M059J (cell line): ENCODE results near the gene EHBP1. TPM values are rescaled to one million over a fixed set of nuclear protein-coding genes. Genes with fewer than 3 reads are reported as not detected.
"Not testable (repeated sequence)": the region's sequence is repeated elsewhere in the genome, so short reads cannot be mapped to it uniquely, and the experiment has no call there.

ENCODE experiments used
- DNase-seq: peaks from one replicate; pipeline ENCODE4 v3.0.0-alpha.2; 2012; ENCODE audit warnings: low read depth
- total RNA-seq: library from RNA; depleted of rRNA; stranded (reverse); fragments of >200 nt; shearing (Covaris generic); gene quantifications from 2 replicates; pipeline ENCODE4 v1.2.3, GENCODE V29; 2014

EHBP1 gene
- total RNA-seq, 1 experiment from 2014 or later = 50.2 TPM

DNA sequence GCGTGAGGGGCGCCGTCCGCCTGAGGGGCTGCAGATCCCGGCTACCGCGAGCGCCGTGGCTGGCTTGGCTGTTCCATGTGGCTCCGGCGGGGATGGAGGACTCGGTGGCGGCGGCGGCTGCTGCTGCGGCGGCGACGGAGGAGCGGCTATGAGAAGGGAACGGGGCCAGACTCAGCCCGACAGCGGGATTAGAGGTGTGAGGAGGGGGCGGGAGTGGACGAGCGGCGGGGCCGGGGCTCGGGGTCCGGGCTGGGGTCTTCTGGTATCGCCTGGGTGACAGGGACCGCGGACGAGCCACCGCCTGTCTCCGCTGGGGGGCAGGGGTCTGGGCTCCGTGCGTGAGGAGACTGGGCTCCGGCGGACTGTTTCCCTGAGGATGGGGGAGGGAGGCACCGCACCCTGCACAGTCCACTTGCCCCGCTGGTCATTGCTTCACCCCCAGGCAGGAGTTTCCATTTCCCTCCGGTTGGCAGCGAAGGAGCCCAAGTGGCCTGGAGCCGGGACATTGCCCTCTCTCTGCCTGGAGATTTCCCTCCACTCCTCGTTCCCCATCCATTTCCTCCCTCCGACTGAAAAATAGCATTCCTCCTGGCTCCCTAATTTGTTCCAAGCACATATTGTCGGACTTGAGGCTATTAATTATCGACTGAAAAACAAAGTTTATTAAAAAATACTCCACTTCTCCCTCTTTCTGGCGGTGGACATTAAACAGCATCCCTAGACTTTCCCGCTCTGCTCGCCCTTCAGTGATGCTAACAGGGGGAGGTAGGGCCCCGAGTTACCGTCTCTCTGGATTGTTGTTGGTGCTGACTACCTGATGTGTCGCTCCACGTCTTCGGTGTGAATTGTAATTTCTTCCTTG, 577 bp downstream of the EHBP1 start:
- peak; percentile 68 for DNase-seq

DNA sequence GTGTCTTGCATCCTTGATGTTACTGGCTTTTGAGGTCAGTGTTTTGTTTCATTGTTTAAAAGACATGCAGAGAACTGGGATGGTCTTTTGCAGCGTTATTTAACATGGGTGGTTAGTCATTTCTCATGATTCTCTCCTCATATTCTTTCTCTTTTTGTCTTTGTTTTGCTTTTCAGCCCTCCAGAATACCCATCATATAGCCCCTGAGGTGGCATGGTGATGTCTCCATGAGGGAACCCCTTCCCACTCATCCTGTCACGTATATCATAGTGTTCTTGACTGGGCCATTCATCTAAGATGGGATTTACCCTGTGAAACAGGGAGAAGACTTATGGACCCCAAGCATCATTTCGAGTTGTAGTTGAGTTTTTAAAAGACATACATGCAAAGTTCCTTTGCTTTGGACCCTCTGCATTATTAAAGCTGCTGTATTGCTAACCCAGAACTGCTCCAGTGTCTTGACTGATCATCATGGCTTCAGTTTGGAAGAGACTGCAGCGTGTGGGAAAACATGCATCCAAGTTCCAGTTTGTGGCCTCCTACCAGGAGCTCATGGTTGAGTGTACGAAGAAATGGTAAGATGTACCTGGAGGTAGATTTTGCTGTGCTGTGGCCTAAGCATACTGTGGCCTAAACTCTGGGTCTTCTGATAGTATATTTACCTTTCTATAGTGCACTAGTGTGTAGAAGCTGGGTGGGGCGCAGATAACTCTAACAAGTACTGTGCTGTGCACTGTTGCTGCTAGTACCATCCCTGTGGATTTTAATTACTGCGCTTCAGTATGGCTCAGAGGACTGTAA, 1.4 kb downstream of the EHBP1 start:
- no peak for DNase-seq

DNA sequence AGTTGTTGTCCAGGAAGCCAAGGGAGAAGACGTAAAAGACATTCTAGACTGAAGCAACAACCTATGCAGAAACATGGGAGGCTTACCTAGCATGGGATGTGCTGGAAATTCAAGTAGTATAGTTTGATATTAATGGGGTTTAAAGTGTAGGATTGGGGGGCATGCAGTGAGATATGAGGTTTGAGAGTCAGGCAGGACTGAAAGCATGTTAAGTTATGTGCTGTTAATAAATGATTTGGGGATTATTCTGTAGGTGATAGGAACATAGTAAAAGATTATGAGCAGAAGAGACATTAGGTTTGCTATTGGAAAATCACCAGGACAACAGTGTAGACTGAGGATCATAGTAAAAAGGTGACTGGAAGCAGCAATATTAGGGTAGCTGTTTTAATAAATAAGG, 3.2 kb downstream of the EHBP1 start:
- no peak for DNase-seq

DNA sequence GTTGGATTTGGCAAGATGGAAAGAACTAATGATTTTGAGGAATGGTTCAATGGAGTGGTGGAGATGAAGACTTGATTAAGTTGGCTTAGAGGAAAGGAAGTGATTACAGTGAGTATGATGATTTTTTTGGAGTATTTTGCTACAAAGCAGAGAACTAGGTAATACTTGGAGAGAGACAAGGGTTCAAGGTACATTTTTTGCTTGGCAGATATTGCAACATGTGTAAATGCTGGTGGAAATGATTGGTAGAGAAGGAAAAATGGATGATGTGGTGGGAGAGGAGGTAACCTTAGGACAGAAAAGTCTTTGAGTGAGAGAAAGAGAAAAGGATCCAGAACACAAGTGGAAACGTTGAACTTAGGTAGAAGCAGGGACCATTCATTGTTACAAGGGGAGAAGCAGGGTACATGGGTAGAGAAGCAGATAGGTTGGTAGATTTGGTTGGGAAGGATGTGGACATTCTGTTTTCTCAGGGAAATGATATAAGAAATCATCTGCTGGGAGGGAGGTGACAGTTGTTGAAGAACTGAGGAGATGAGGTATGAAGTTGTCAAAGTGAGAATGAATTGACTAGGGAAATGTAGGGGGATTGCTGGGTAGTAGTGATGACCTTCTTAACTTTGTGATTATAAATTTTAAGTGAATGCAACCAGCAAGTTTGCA, 6.5 kb downstream of the EHBP1 start:
- no peak for DNase-seq

DNA sequence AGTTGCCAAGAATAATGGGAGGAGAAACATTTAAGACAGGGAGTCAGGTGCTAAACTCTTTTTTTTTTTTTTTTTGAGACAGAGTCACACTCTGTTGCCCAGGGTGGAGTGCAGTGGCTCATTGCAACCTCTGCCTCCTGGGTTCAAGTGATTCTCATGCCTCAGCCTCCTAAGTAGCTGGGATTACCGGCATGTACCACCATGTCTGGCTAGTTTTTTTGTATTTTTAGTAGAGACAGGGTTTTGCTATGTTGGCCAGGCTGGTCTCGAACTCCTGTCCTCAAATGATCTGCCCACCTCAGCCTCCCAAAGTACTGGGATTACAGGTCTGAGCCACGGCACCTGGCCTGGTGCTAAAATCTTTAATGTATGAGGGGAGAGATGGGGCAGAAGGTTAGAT, 7.7 kb downstream of the EHBP1 start:
- not testable (repeated sequence) for DNase-seq

DNA sequence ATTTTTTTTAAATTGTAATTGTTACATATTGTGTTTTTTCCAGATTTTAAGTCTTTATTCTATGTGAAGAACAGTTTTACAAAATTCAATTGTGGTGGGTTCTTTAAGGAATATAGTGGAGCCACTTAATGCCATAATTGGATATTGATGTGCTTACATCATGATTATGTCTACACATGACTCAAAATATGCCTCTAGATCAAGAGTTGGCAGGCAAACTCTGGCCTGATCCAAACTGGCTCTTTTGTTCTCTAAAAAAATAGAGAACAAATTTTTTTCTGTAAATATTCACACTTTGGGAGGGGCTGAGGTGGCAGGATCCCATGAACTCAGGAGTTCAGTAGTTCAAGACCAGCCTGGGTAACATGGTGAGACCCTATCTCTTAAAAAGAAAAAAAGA, 8.3 kb downstream of the EHBP1 start:
- DNase-seq = no peak

DNA sequence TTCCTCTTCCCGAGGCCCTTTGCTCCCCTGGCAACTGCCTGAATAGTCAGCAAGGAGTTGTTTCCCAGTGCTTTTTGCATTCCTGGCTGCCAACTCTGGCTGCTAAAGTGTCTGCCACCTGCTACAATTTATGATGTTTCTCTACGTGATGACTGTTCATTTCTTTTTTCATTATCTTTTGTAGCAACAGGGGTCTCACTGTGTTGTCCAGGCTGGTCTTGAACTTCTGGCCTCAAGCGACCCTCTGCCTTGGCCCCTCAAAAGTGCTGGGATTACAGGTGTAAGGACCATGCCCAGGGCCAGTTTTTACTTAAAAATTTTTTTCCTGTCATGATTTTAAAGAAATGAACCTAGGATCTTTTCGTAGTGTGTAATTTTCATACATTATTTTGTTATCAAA, 11.3 kb downstream of the EHBP1 start:
- no peak for DNase-seq

DNA sequence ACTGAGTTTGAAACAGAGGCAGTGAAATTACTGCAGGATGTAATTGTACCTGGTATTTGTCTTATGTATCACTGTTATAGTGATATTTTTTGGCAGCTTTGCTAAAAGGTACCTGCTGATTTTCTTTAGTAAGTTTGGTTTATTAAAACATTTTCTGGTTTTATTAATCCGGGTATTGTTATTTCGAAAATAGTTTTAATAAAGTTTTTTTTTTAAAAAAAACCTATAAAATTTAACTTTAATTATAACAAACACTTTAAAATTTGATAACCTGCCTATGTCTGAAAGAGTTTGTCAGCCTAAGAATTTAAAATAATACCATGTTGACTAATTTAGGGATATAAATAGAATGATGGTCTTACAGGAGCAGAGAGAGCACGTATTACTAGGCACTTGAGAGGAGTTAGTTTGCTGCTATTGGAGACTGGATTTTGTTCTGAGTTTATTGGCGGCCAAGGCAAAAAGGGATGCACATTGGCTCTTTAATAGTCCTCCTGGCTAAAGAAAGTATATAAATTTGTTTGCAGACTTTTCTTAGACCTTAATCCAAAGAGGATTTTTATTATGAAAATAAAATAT, 12.1 kb downstream of the EHBP1 start:
- DNase-seq = no peak

DNA sequence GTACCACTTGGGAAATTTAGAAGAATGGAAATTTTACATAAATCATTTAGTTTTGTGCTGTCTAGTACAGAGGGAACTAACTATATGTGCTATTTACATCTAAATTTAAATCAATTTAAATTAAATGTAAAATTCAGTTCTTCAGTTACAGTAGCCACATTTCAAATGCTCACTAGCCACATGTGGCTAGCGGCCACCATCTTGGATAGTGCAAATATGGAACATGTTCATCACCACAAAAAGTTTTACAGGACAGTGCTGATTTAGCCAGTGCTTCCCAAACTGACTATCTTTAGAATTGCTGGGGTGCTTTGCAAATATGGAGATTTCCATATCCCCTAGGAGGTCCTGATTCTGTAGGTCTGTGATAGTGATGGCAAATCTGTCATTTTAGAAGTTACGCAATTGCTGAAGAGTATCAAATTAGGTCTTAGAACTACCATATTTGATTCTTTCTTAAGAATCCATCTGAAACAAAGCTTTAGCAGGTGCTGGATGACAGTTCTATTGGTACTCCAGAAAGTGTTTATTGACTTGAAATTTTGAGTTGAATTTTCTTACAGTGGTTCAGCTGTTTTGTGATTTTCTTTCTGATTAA, 12.8 kb downstream of the EHBP1 start:
- no peak for DNase-seq

DNA sequence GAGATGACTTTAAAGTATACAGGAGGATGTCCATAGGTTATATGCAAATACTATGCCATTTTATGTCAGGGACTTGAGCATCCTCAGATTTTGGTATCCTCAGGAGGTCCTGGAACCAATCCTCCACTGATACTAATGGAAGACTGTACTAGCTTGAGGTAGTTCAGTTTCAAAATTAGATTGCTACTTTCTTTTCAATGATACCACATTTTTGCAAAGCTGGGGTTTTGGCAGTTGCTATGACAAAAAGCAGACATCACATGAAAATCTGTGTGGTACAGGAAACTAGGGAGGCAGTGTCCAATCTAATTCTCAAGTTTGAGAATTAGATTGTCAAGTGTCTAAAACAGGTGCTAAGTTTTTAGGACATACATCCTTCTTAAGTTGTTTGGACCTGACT, 14.2 kb downstream of the EHBP1 start:
- no peak for DNase-seq

DNA sequence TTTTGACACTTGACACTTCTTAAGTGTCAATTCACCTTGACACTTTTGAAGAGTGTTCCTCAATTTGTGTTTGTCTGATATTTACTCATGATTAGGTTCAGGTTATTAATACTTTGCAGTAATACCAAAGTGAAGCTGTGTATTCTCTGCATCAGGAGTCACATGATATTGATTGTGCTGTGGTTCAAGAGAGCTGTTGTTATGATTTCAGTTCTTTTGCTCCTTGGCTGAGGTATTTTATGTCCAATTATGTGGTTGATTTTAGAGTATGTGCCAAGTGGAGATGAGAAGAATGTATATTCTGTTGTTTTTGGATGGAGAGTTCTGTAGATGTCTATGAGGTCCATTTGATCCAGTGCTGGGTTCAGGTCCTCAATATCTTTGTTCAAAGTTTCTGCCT, 17.2 kb downstream of the EHBP1 start:
- no peak for DNase-seq

DNA sequence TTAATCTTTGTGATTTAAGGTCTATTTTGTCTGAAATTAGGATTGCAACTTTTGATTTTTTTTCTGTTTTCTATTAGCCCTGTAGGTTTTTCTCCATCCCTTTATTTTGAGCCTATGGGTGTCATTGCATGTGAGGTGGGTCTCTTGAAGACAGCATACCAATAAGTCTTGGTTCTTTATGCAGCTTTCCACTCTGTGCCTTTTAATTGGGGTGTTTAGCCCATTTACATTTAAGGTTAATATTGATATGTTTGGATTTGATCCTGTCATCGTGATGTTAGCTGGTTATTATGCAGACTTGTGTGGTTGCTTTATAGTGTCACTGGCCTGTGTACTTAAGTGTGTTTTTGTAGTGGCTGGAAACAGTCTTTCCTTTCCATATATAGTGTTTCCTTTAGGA, 17.7 kb downstream of the EHBP1 start:
- no peak for DNase-seq

DNA sequence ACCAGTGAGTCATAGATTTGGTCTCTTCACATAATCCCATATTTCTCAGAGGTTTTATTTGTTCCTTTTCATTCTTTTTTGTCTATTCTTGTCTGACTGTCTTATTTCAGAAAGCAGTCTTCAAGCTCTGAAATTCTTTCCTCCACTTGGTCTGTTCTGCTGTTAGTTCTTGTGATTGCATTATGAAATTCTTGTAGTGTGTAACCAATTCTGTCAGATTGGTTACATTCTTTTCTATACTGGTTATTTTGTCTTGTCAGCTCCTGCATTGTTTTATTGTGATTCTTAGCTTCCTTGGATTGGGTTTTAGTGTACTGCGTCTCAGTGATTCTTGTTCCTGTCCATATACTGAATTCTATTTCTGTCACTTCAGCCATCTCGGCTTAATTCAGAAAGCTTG, 18.6 kb downstream of the EHBP1 start:
- no peak for DNase-seq

DNA sequence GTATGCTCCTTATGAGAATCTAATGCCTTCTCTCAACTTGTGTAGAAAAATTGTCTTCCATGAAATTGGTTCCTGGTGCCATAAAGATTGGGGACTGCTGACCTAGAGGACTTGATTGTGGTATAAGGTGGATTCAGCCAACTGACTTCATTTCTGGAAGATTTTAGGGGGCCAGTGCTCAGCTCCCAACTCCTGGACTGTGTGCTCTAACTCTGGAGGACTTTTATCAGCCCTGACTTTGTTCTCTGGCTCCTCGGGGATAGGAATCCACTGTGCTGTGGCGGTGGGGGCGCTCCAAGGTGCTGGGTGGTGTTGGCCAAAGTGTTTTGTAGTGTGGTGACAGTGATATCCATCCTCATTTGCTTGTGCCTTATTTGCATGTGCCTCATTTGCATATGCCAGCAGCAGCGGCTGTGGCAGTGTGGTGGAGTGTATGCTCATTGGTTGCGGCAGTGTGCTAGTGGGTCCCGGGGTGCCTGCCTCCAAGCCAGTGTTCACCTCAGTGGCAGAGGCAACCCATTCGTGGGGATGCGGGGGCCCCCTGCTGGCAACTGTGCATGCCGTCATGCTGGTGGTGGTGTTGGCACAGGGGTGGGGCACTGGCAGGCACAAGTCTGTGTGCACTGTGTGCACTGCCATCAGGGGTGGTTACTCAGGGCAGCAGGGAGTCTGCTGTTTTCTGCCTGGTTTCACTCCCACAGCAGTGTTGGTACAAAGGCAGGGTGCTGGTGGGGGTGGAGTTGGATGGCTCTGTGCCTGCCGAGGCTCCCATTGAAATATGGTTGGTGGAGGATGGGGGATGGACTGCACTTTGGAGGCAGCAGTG, 19.6 kb downstream of the EHBP1 start:
- peak; percentile 24 for DNase-seq

DNA sequence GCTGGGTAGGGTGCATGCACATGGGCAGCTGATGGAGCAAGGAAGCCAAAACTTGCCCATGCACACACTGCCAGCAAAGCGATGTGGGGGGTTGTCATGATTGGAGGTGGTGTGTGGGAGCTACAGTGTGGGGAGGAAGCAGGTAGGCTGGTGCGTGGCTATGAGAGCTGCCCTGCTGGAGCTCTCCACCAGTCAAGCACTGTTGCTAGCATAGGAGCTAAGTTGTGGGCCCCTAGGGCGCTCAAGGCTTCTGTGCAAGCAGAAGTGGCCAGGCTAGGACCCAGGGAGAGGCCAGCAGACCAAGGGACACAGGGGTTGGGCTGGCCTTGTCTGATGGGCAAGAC, 20.2 kb downstream of the EHBP1 start:
- DNase-seq = no peak

DNA sequence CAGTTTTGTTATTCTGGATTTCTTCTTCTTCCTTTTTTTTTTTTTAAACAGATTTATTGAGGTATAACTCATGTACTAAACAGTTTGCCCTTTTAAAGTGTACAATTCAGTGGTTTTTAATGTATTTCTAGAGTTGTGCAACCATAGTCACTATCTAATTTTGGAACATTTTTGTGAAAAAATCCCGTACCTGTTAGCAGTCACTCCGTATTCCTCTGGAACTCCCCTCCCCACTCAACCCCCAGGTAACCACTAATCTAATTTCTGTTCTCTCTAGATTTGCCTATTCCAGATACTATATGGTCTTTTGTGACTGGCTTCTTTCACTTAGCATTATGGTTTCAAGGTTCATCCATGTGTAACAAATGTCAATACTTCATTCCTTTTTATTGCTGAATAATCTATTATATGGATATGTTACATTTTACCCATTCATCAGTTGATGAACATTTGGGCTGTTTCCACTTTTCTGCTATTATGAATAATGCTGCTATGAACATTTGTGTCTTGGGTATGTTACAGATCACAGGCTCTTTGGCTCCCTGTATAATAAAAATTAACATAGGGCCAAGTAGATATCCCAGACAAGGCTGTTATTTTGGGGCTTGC, 21.9 kb downstream of the EHBP1 start:
- DNase-seq = no peak

DNA sequence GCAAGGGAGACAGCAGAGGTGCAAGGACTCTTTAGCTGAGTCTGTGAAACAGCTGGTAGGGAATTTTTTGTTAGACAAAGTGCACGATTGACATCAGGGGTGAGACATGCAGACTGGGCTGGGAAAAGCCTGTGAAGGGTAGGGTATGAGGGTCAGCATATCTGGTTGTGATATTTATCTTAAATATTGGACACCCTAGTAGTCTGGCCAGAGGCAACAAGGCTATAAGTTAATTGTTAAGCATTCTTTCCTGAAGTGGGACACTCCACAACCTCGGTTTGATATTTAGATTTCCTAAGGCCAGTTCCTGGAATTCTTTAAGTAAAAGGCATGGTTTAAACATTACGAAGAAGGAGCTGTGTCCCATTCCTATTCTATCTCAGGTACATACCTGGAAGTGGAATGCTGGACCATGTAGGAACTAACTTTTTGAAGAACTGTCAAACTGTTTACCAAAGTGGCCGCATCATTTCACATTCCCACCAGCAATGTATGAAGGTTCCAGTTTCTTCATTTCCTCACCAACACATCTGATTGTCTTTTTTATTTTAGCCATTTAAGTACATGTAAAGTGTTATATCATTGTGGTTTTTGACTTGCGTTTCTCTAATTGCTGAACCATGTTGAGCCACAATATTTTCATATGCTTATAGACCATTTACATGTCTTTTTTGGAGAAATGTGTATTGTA, 22.5 kb downstream of the EHBP1 start:
- no peak for DNase-seq

DNA sequence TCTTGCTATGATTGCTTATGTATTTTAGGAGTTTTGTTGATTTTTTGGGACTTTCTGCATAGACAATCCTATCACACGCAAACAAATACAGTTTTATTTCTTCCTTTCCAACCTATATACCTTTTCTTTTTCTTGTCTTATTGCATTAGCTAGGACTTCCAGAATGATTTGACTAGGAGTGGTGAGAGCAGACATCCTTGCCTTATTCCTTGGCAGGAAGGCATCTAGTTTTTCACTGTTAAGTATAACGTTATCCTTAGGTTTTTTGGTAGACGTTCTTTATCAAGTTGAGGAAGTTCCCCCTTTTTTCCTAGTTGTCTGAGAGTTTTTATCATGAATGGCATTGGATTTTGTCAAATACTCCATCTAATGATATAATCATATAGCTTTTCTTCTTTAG, 25.8 kb downstream of the EHBP1 start:
- no peak for DNase-seq

DNA sequence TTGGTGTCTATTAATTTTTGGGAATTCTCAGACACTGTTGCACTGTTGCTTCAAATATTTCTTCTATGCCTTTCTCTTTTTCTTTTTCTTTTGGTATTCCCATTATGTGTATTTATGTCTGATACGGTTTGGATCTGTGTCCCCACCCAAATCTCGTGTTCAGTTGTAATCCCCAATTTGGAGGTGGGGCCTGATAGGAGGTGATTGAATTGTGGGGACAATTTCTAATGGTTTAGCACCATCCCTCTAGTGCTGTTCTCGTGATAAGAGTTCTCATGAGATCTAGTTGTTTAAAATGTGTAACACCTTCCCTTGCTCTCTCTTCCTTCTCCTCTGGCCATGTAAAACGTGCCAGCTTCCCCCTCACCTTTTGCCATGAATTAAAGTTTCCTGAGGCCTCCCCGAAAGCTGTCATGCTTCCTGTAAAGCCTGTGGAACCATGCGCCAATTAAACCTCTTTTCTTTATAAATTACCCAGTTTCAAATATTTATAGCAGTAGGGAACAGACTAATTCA, 26.8 kb downstream of the EHBP1 start:
- no peak for DNase-seq

DNA sequence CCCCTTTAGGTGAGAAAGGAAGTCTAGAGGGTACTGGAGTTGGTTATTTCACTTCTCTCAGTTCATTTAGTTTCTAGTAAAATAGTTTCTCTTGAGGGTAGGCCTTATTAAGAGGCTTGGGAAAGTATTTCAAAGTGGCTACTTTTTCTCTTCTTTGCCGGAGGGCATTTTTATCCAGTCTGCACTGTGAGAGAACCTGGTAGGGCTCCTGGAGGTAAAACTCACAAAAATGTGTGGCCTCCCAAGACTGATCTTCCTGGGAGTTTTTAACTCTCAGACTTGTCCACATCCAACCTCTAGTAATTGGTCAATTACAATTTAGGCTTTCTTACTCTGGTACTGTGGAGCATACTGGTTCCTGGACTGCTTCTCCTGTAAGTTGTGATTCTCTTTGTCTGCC, 28.0 kb downstream of the EHBP1 start:
- peak; percentile 66 for DNase-seq
